Measurements from ENCODE around the gene ACTR6. TPM values are rescaled to one million over a fixed set of nuclear protein-coding genes. Genes with fewer than 3 reads are reported as not detected.

Gene ACTR6
- total RNA-seq, 1 donor from 2014 or later, result 23.9 TPM

GRCh38 chr12:100248886-100249285, 48.3 kb downstream of the ACTR6 start:
- Histone ChIP-seq H3K4me1 (ENCODE audit: insufficient read depth, low read length) (no peaks in the 10 kb centered on the region), H3K79me2 (ENCODE audit: insufficient read depth, low read length) (no peaks in the 10 kb centered on the region), H3K9ac (ENCODE audit: low read length) (no peak overlapping the region), H2AFZ (ENCODE audit: low read depth, low read length) (no peak overlapping the region), H3K27ac (ENCODE audit: low read depth, low read length) (no peak overlapping the region), H3K9me3 (ENCODE audit: insufficient read depth, low read depth, low read length) (no peaks in the 10 kb centered on the region), H4K20me1 (ENCODE audit: insufficient read depth, low read length) (no peaks in the 10 kb centered on the region), H3K36me3 (ENCODE audit: insufficient read depth, low read length) (no peaks in the 10 kb centered on the region), H3K4me3 (ENCODE audit: insufficient read depth, low read depth, low read length) (no peak overlapping the region), H3K27me3 (ENCODE audit: insufficient read depth, low read length) (no peaks in the 10 kb centered on the region), H3K4me2 (ENCODE audit: low read length) (no peak overlapping the region)
- peak; percentile 27 for DNase-seq (ENCODE audit: low read depth)
- Mint-ChIP-seq H3K4me3 (ENCODE audit: unreplicated experiment) (no peak overlapping the region), H3K27me3 (ENCODE audit: low read depth, unreplicated experiment) (no peaks in the 10 kb centered on the region), H3K27ac (ENCODE audit: unreplicated experiment) (no peak overlapping the region), H3K36me3 (ENCODE audit: low read depth, unreplicated experiment) (no peaks in the 10 kb centered on the region), H3K9me3 (ENCODE audit: unreplicated experiment) (no peaks in the 10 kb centered on the region), H3K4me1 (ENCODE audit: low read depth, unreplicated experiment) (peaks cover 6% of the 10 kb centered on the region)
- TF ChIP-seq EZH2 (IDR thresholded peaks at IDR 0.05; ENCODE audit: insufficient read depth, low read length), result no peak
- TF ChIP-seq, protein P1, sequence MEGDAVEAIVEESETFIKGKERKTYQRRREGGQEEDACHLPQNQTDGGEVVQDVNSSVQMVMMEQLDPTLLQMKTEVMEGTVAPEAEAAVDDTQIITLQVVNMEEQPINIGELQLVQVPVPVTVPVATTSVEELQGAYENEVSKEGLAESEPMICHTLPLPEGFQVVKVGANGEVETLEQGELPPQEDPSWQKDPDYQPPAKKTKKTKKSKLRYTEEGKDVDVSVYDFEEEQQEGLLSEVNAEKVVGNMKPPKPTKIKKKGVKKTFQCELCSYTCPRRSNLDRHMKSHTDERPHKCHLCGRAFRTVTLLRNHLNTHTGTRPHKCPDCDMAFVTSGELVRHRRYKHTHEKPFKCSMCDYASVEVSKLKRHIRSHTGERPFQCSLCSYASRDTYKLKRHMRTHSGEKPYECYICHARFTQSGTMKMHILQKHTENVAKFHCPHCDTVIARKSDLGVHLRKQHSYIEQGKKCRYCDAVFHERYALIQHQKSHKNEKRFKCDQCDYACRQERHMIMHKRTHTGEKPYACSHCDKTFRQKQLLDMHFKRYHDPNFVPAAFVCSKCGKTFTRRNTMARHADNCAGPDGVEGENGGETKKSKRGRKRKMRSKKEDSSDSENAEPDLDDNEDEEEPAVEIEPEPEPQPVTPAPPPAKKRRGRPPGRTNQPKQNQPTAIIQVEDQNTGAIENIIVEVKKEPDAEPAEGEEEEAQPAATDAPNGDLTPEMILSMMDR (IDR thresholded peaks at IDR 0.05; ENCODE audit: insufficient read depth, low read depth, low read length), result no peak
- no peak for FAIRE-seq

GRCh38 chr12:100249941-100250340, 49.3 kb downstream of the ACTR6 start:
- H3K27me3 Mint-ChIP-seq (ENCODE audit: low read depth, unreplicated experiment), result no peaks in the 10 kb centered on the region
- H4K20me1 ChIP-seq (ENCODE audit: insufficient read depth, low read length), result no peaks in the 10 kb centered on the region
- no peak overlapping the region for H3K27ac Mint-ChIP-seq (ENCODE audit: unreplicated experiment)
- no peak overlapping the region for H3K27ac ChIP-seq (ENCODE audit: low read depth, low read length)
- H3K9me3 ChIP-seq (ENCODE audit: insufficient read depth, low read depth, low read length), result no peaks in the 10 kb centered on the region
- DNase-seq (ENCODE audit: low read depth), result no peak
- no peaks in the 10 kb centered on the region for H3K36me3 ChIP-seq (ENCODE audit: insufficient read depth, low read length)
- no peak overlapping the region for H3K9ac ChIP-seq (ENCODE audit: low read length)
- no peaks in the 10 kb centered on the region for H3K27me3 ChIP-seq (ENCODE audit: insufficient read depth, low read length)
- peaks cover 6% of the 10 kb centered on the region for H3K4me1 Mint-ChIP-seq (ENCODE audit: low read depth, unreplicated experiment)
- no peak overlapping the region for H2AFZ ChIP-seq (ENCODE audit: low read depth, low read length)
- H3K4me3 ChIP-seq (ENCODE audit: insufficient read depth, low read depth, low read length), result no peak overlapping the region
- no peaks in the 10 kb centered on the region for H3K36me3 Mint-ChIP-seq (ENCODE audit: low read depth, unreplicated experiment)
- H3K4me1 ChIP-seq (ENCODE audit: insufficient read depth, low read length), result no peaks in the 10 kb centered on the region
- TF ChIP-seq EZH2 (IDR thresholded peaks at IDR 0.05; ENCODE audit: insufficient read depth, low read length), result no peak
- TF ChIP-seq, protein P1 (IDR thresholded peaks at IDR 0.05; ENCODE audit: insufficient read depth, low read depth, low read length), result no peak
- H3K79me2 ChIP-seq (ENCODE audit: insufficient read depth, low read length), result no peaks in the 10 kb centered on the region
- no peaks in the 10 kb centered on the region for H3K9me3 Mint-ChIP-seq (ENCODE audit: unreplicated experiment)
- no peak for FAIRE-seq
- no peak overlapping the region for H3K4me3 Mint-ChIP-seq (ENCODE audit: unreplicated experiment)
- H3K4me2 ChIP-seq (ENCODE audit: low read length), result no peak overlapping the region

DNA sequence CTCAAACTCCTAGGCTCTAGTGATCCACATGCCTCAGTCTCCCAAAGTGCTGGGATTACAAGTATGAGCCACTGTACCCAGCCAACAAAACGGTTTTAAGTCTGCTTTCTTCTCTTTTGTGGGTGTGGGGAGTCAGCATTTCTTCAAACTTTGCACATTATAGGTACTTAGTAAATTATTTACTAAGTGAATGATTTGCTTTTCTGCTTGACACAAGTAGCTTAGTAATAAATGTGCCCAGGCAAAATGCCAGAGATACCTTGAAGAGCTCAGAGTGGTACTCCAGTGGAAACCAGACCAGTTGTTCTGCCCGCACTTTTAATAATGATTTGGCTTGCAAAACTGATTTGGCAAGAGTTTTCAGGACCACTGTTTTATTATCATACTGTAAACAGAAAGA, 51.3 kb downstream of the ACTR6 start:
- no peaks in the 10 kb centered on the region for H3K9me3 ChIP-seq (ENCODE audit: insufficient read depth, low read depth, low read length)
- H3K4me3 Mint-ChIP-seq (ENCODE audit: unreplicated experiment), result no peak overlapping the region
- H4K20me1 ChIP-seq (ENCODE audit: insufficient read depth, low read length), result no peaks in the 10 kb centered on the region
- no peak overlapping the region for H3K4me2 ChIP-seq (ENCODE audit: low read length)
- TF ChIP-seq, protein P1 (IDR thresholded peaks at IDR 0.05; ENCODE audit: insufficient read depth, low read depth, low read length), result no peak
- no peak for TF ChIP-seq EZH2 (IDR thresholded peaks at IDR 0.05; ENCODE audit: insufficient read depth, low read length)
- no peak for FAIRE-seq
- DNase-seq (ENCODE audit: low read depth), result no peak
- H3K4me1 ChIP-seq (ENCODE audit: insufficient read depth, low read length), result no peaks in the 10 kb centered on the region
- H3K4me1 Mint-ChIP-seq (ENCODE audit: low read depth, unreplicated experiment), result peaks cover 6% of the 10 kb centered on the region
- H3K27ac ChIP-seq (ENCODE audit: low read depth, low read length), result no peak overlapping the region
- no peaks in the 10 kb centered on the region for H3K36me3 Mint-ChIP-seq (ENCODE audit: low read depth, unreplicated experiment)
- no peak overlapping the region for H3K27ac Mint-ChIP-seq (ENCODE audit: unreplicated experiment)
- H3K9ac ChIP-seq (ENCODE audit: low read length), result no peak overlapping the region
- no peaks in the 10 kb centered on the region for H3K79me2 ChIP-seq (ENCODE audit: insufficient read depth, low read length)
- no peaks in the 10 kb centered on the region for H3K36me3 ChIP-seq (ENCODE audit: insufficient read depth, low read length)
- no peaks in the 10 kb centered on the region for H3K27me3 Mint-ChIP-seq (ENCODE audit: low read depth, unreplicated experiment)
- no peaks in the 10 kb centered on the region for H3K27me3 ChIP-seq (ENCODE audit: insufficient read depth, low read length)
- no peak overlapping the region for H3K4me3 ChIP-seq (ENCODE audit: insufficient read depth, low read depth, low read length)
- H3K9me3 Mint-ChIP-seq (ENCODE audit: unreplicated experiment), result no peaks in the 10 kb centered on the region
- no peak overlapping the region for H2AFZ ChIP-seq (ENCODE audit: low read depth, low read length)
